SU-DHL-6 (cell line): ENCODE measurements around the gene ZDHHC20.

Experiments used
- H2AFZ ChIP-seq: fragments of 200-600 bp; sonication (generic); 2 replicates; pipeline ENCODE4 v1.6.1; 2014; ENCODE audit warnings: low read depth, mild to moderate bottlenecking, moderate library complexity, mixed read lengths, antibody characterized with exemption, low read length; ENCODE audit not compliant: severe bottlenecking
- H3F3A ChIP-seq: fragments of 200-600 bp; shearing (Covaris generic); 2 replicates; pipeline ENCODE4 v1.6.0; 2016; ENCODE audit warnings: antibody characterized with exemption, mild to moderate bottlenecking; ENCODE audit not compliant: insufficient read depth
- H3K27ac ChIP-seq: fragments of 200-600 bp; sonication (generic); 2 replicates; pipeline ENCODE4 v1.5.1; 2016; ENCODE audit warnings: low read depth, mild to moderate bottlenecking, low read length, moderate library complexity, mixed read lengths
- H3K27me3 ChIP-seq: fragments of 200-600 bp; sonication (generic), shearing (Covaris generic); 2 replicates; pipeline ENCODE4 v1.6.0; 2014; ENCODE audit warnings: mild to moderate bottlenecking, low read length
- H3K36me3 ChIP-seq: fragments of 200-600 bp; sonication (generic); 2 replicates; pipeline ENCODE4 v1.6.1; 2014; ENCODE audit warnings: mild to moderate bottlenecking, low read length, mixed read lengths
- H3K4me2 ChIP-seq: fragments of 300-600, 200-600 bp; shearing (Covaris generic), sonication (generic); 2 replicates; pipeline ENCODE4 v1.6.0; 2014; ENCODE audit warnings: low read length, low read depth, mild to moderate bottlenecking; ENCODE audit not compliant: poor library complexity, severe bottlenecking
- H3K4me3 ChIP-seq: fragments of 200-600 bp; sonication (generic); 2 replicates; pipeline ENCODE4 v1.5.1; 2014; ENCODE audit warnings: antibody characterized with exemption, low read length, mild to moderate bottlenecking, mixed read lengths; ENCODE audit not compliant: insufficient read depth, poor library complexity, severe bottlenecking
- H3K79me2 ChIP-seq: fragments of 200-600 bp; sonication (generic); 2 replicates; pipeline ENCODE4 v1.6.1; 2014; ENCODE audit warnings: mild to moderate bottlenecking, low read length, moderate library complexity; ENCODE audit not compliant: insufficient read depth
- H3K9ac ChIP-seq: fragments of 200-600 bp; sonication (generic); 2 replicates; pipeline ENCODE4 v1.7.0; 2014; ENCODE audit warnings: mild to moderate bottlenecking, low read length
- H3K9me2 ChIP-seq: fragments of 200-600 bp; sonication (generic); replicated peaks from 2 replicates; pipeline ENCODE4 v1.6.1; 2014; ENCODE audit warnings: low read length; ENCODE audit not compliant: insufficient read depth
- H3K9me3 ChIP-seq: fragments of 200-600 bp; sonication (generic); 2 replicates; pipeline ENCODE4 v1.6.1; 2014; ENCODE audit warnings: low read length, mixed read lengths; ENCODE audit not compliant: insufficient read depth
- H4K20me1 ChIP-seq: fragments of 200-600 bp; sonication (generic); 2 replicates; pipeline ENCODE4 v1.6.1; 2014; ENCODE audit warnings: low read depth, mild to moderate bottlenecking, antibody characterized with exemption, low read length, moderate library complexity, mixed read lengths
- CTCF ChIP-seq: fragments of 200-600 bp; sonication (generic); IDR thresholded peaks from one replicate; pipeline ENCODE4 v1.5.1; 2017; ENCODE audit warnings: antibody characterized with exemption, mild to moderate bottlenecking, low read length, moderate library complexity; ENCODE audit not compliant: insufficient read depth, poor library complexity, severe bottlenecking
- EZH2phosphoT487 ChIP-seq: fragments of 200-600 bp; sonication (generic), shearing (Covaris generic); conservative IDR thresholded peaks from 2 replicates; pipeline ENCODE4 v1.6.1; 2018; ENCODE audit warnings: mild to moderate bottlenecking, antibody characterized with exemption, low read length, moderate library complexity, mixed read lengths

Gene ZDHHC20

GRCh38 chr13:21333186-21333585 lies 125.9 kb downstream of the ZDHHC20 start:
- Histone ChIP-seq H3K27ac (no peak overlapping the region), H3K9me3 (no peaks in the 10 kb centered on the region), H3K79me2 (no peaks in the 10 kb centered on the region), H3K36me3 (no peaks in the 10 kb centered on the region), H3K9ac (no peak overlapping the region), H3K9me2 (no peaks in the 10 kb centered on the region), H3K27me3 (no peaks in the 10 kb centered on the region), H4K20me1 (no peaks in the 10 kb centered on the region), H2AFZ (no peak overlapping the region), H3K4me3 (no peak overlapping the region), H3K4me2 (no peak overlapping the region), H3F3A (no peaks in the 10 kb centered on the region)
- TF ChIP-seq CTCF: no peak
- no peak for TF ChIP-seq EZH2phosphoT487

- Histone ChIP-seq H3K27me3 (no peaks in the 10 kb centered on the region), H2AFZ (no peak overlapping the region), H3K4me3 (no peak overlapping the region), H3K27ac (no peak overlapping the region), H3K9me2 (no peaks in the 10 kb centered on the region), H3K36me3 (no peaks in the 10 kb centered on the region), H3K4me2 (no peak overlapping the region), H3K9me3 (no peaks in the 10 kb centered on the region), H3F3A (no peaks in the 10 kb centered on the region), H3K79me2 (no peaks in the 10 kb centered on the region), H3K9ac (no peak overlapping the region), H4K20me1 (no peaks in the 10 kb centered on the region)
- TF ChIP-seq EZH2phosphoT487 (no peak), CTCF (no peak)
These were observed 128.8 kb downstream of the ZDHHC20 start for GRCh38 chr13:21330126-21330861.

GRCh38 chr13:21328836-21329477 lies 130.1 kb downstream of the ZDHHC20 start:
- no peaks in the 10 kb centered on the region for H3F3A ChIP-seq
- no peak overlapping the region for H3K9ac ChIP-seq
- no peak overlapping the region for H3K4me3 ChIP-seq
- no peaks in the 10 kb centered on the region for H3K79me2 ChIP-seq
- no peaks in the 10 kb centered on the region for H3K27me3 ChIP-seq
- no peaks in the 10 kb centered on the region for H3K36me3 ChIP-seq
- H3K9me3 ChIP-seq: no peaks in the 10 kb centered on the region
- no peak overlapping the region for H3K4me2 ChIP-seq
- TF ChIP-seq CTCF (no peak), EZH2phosphoT487 (no peak)
- no peaks in the 10 kb centered on the region for H4K20me1 ChIP-seq
- no peaks in the 10 kb centered on the region for H3K9me2 ChIP-seq
- no peak overlapping the region for H3K27ac ChIP-seq
- H2AFZ ChIP-seq: no peak overlapping the region
